GM20000 (cell line): ENCODE data around the gene RREB1.

Source experiments
- DNase-seq: peaks from one replicate; pipeline ENCODE4 v3.0.0; 2012; ENCODE audit warnings: low spot score
- TF ChIP-seq, protein P1 (sequence below): IDR thresholded peaks from 2 replicates; pipeline ENCODE4 v1.5.1; 2012; ENCODE audit warnings: mild to moderate bottlenecking, control low read depth; ENCODE audit errors: extremely low read depth, missing control alignments

Gene RREB1

DNA sequence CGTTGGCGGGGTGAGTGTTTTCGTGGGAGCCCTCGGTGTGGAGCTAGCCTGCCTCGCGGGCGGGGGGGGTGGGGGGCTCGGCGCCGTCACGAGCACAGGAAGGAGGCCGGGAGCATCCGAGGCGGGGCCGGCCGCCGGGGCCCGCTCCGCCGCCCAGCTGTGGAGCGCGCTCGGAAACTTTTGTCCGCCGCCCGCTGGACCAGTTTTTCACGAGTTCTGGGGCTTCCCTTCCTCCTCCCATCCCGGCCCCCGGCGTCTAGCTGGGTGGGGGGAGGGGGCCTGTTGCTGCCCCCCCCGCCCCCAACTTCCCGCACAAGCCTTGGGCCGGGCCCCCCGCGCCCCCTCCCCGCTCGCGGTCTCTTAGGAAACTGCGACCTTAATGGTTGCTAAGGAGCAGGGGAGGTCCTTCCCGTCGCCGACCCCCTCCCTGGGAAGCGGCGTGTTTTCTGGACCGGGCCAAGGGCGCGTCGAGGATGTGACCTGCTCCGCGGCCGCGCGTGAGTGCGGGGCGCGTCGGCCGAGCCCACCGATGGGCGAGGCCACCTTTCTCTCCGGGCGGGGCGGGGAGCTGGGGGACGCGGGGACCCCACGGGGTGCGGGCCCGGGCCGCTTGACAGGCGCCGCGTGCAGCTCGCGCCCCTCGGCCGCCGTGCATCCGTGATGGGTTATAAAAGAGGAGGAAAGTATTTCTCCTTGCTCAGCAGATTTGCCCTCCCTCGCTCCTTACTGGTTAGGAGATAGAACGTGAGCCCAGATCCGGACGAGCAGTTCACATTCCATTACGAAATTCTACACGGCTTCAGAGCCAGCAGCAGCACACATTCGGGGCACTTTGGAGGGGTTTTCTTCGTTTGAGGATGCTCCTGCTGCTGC is 1.4 kb downstream of the RREB1 start:
- peak; percentile 81 for DNase-seq
- TF ChIP-seq, protein P1, sequence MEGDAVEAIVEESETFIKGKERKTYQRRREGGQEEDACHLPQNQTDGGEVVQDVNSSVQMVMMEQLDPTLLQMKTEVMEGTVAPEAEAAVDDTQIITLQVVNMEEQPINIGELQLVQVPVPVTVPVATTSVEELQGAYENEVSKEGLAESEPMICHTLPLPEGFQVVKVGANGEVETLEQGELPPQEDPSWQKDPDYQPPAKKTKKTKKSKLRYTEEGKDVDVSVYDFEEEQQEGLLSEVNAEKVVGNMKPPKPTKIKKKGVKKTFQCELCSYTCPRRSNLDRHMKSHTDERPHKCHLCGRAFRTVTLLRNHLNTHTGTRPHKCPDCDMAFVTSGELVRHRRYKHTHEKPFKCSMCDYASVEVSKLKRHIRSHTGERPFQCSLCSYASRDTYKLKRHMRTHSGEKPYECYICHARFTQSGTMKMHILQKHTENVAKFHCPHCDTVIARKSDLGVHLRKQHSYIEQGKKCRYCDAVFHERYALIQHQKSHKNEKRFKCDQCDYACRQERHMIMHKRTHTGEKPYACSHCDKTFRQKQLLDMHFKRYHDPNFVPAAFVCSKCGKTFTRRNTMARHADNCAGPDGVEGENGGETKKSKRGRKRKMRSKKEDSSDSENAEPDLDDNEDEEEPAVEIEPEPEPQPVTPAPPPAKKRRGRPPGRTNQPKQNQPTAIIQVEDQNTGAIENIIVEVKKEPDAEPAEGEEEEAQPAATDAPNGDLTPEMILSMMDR, result no peak

DNA sequence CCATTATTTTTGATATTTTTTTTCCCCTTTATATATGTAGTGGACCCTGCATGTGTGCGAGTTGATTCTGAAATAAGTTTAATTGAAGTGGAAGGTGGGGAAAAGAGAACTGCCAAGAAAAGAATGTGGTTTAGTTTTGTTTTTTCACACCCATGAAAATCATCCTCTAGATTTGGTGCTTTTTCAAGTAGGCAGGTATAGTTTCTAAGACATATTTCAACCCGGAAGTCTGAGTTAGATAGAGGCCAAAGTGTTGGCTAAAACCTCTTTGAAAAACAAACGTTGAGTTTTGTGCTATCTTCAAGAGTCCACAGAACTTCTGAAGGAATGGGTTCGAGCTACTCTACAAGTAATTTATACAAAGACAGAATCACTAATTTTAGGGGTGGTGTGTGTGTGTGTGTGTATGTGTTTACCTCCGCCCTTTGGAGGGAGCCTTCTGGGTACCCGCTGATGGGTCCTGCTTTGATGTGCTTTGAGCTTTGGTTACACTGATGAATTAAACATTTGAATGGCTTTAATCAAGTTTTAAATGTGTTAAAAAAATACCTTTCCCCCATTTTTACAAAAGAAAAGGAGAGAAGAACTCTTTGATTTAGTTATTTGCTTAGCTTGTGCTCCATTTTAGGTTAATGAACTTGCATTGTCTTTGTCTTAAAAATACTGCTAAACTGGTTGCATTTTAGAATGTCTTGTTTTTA is 2.5 kb downstream of the RREB1 start:
- DNase-seq, result peak; percentile 30
- TF ChIP-seq, protein P1, result no peak

DNA sequence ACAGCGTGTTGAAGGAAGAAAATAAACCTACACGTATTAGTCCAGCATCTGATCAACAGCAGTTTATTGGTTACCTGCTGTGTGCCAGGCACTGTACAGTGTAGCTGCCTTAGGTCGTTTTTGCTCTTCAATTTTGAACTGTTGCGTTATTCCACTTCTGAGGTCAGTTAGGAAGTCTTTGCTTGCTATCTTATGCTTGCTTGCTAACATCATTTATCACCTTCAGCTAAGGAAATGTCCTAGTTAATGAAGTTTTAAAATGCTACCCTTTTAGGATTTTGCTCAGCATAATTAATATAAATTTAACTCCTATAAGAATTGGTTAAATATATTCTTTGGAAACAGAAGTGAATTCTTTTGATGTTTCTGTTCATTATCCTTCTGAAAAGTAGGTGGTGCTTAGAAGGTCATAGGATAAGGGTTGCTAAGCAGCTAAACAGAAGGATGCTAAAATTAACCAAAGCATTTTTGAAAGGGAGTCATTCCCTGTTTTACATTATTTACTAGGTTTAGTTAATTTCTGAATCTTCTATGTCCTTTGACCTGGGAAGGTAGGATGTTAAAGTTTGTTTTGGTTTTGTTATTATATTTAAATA is 3.4 kb downstream of the RREB1 start:
- TF ChIP-seq, protein P1, result no peak
- no peak for DNase-seq

DNA sequence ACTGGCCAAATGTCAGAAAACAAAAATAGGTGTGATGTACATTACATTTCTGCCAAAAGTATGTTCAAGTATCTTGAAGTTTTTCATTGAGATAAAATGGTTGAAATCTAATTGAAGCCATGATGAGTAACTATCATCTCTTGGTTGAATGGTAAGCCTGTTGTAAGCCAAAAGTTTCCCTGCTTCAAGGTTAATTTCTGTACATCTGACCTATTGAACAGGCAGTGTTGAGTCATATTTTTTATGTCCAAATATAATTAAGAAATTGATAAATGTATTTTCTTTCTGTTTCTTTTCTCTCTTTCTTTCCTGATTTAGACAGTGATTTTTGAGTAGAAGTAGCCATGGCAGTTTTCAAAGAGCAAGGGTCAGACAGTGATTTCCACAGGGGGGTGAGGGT is 4.4 kb downstream of the RREB1 start:
- TF ChIP-seq, protein P1, result no peak
- no peak for DNase-seq

DNA sequence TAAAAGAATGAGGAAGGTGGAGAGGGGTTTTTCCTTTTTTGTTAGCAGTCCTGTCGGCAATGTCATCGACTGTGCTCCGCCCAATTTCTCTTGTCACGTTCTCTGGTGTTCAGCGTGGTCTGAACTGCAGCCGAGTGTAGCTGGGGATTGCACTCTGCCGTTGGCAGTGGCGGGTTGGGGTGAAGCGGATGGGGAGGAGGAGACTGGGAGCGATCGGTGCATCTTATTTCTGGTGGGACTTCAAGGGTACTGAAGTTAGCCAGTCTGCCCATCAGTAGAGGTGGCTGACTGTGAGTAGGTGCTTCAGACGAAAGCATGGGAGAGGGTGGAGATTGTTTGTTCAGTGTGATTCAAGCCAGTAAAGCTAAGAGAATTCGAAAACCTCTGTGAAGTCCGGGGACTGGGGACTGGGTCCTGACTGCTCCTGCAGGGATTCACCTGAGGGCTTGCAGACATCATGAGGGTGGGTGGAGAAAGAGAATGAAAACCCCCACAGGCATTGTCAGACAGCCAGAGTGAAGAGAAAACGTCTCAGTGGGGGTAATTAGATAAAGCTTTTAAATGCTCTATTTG is 5.1 kb downstream of the RREB1 start:
- TF ChIP-seq, protein P1, result no peak
- peak; percentile 39 for DNase-seq

DNA sequence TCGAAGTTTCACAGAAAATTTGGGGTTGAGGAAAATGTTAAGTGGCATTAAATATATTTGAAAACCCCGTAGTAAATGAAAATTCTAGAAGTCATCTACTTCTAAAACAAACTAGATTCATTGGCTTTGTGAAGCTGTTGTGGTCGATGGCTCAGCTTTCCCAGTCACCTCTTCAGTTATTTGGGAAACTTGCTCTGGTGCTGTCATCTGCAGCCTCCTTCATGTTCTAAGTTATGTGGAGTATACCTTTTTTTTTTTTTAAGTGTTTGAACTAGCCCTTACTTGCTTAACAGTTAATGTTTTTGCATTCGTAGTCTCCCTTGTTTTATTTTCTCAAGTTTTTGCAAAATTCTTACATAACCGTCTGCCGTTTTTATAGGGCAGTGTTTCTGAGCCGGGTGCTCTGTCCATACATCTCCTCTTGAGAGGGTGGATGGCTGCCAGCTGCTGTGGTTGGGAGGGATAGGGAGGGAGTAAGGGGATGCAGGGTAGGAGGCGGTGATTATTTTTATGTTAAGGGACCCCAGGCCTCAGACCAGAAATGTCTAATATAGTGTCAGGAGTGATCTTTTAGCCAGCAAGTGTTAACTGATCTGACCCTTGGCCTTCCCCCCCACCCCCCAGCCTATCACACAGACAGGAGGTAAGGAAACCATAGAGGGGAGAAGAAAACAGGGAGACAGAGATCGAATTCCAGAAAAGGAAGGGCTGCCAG is 7.1 kb downstream of the RREB1 start:
- no peak for DNase-seq
- TF ChIP-seq, protein P1, result no peak
